HPDE6-E6E7 (cell line): ENCODE results near the gene ENO4.

Source experiments
- DNase-seq: peaks from one replicate; pipeline ENCODE4 v3.0.0; 2011; ENCODE audit warnings: missing footprints; ENCODE audit errors: extremely low spot score

ENO4 gene, protein sequence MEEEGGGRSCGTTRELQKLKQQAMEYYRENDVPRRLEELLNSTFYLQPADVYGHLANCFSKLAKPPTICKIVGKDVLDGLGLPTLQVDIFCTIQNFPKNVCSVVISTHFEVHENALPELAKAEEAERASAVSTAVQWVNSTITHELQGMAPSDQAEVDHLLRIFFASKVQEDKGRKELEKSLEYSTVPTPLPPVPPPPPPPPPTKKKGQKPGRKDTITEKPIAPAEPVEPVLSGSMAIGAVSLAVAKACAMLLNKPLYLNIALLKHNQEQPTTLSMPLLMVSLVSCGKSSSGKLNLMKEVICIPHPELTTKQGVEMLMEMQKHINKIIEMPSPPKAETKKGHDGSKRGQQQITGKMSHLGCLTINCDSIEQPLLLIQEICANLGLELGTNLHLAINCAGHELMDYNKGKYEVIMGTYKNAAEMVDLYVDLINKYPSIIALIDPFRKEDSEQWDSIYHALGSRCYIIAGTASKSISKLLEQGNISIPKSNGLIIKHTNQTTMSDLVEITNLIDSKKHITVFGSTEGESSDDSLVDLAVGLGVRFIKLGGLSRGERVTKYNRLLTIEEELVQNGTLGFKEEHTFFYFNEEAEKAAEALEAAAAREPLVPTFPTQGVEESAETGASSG

DNA sequence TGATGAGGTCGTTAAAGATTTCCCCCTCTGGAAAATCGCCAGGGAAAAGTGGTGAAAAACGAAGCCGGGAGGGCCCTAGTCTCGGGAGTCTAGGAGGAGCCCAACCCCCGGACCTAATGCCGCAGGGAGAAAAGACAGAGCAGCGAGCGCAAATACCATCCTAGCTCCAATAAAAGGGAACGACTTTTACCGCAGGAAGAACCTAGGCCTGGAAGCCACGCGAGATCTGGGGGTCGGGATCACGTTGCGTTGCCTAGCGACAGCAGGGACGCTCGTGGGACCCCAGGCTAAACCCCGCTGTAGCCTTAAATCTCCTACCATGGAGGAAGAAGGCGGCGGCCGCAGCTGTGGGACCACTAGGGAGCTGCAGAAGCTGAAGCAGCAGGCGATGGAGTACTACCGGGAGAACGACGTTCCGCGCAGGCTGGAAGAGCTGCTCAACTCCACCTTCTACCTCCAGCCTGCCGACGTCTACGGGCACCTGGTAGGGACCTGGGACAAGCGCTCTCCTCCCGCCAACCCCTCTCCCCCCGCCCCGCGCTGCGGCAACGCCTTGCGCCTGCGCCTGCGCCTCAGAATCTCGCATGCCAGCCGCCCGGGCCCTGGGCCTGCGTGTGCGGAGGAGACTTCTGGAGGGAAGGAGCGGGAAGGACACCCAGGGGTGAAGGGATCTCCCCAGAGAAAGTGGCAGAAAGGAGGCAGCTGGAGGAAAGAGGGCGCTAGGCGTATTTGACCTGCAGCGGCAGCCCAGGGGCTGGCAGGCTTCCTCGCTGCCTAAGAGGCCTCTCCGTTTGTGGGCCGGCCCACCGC is at the start of gene ENO4:
TSS of gene ENO4 (plus strand) at position 252 of the 810 bp plus-strand sequence. CDS start at position 320, 68 bp downstream.
- peak; percentile 79 for DNase-seq

DNA sequence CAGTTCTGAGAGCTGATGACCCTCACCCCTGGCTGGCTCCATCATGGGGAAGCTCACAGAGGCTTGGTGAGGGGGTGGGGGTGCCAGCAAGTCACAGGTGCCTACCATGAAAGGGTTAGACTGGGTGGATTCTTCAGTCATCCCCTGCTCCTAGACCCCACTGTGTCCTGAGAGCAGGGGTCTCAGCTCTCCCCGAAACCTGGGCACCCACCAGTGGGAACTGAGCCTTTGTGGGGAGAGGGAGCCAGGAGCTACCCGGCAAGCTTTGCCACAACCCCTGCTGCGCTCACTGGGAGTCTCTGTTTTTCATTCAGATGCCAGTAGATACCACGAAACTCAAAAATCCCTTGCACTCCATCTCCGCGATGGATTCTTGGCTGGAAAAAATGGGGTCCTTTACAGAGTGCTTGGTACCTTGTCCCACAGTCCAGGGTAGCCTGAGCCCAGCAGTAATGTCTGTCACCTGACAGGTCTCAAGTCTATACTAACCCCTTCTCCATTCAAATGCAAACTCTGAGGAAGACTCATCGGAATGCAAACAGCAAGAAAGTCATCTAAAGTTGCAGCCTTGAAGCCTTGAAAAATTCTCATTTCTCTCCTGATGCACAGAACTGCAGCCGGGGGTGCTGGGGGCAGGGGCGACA is 48.9 kb upstream of the ENO4 start:
- DNase-seq: no peak

DNA sequence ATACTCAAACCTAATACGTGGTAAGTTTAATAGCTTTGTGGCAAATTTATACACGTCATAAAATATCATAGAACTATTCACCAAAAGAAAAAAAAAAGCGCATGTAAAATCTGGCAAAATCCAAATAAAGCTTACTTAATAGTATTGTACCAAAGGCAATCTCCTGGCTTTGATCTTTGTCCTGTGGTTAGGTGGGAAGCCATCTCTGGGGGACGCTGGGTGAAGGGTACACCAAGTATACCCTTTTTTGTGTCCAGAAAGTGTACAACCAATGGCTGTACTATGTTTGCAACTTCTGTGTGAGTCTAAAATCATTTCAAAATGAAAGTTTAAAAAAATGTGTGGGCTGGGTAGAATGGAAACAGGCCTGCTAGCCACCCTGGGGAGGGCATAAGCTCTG is 47.6 kb upstream of the ENO4 start:
- DNase-seq: no peak

DNA sequence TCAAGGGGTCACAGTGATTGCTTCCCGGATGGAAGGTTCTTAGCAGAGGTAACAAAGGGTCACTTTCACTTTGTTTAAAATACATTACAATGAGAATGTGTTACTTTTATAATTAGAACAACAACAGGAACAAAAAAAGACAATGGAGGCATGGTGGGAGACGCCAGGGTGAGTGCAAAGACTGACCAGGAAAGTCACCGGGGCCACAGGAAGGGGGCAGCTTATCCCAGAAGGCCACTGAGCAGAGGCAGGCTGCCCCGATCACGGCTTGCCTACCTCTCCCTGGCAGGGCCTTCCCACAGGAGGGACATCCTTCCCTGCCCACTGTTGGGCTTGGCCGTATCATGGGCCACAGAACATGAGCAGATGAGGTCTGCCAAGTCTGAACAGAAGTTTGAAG is 46.8 kb upstream of the ENO4 start:
- DNase-seq: no peak

DNA sequence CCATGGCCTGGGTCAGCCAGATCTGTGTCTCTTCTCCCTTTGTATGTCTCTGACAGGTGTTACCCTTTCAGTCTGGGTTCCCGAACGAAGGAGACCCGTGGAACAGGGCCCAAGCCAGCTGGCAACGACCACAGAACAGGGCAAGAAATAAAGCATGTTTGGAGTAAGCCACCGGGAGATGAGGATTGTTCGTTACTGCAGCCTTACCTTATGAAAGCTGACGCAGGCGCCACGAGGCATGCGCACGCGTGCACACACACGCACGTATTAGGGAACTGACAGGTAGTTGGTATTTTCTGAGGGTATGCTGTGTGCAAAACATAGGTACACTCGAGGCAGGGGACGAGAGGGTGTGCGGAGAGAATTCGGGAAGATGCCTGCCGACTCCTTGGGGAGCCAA is 46.4 kb upstream of the ENO4 start:
- no peak for DNase-seq

DNA sequence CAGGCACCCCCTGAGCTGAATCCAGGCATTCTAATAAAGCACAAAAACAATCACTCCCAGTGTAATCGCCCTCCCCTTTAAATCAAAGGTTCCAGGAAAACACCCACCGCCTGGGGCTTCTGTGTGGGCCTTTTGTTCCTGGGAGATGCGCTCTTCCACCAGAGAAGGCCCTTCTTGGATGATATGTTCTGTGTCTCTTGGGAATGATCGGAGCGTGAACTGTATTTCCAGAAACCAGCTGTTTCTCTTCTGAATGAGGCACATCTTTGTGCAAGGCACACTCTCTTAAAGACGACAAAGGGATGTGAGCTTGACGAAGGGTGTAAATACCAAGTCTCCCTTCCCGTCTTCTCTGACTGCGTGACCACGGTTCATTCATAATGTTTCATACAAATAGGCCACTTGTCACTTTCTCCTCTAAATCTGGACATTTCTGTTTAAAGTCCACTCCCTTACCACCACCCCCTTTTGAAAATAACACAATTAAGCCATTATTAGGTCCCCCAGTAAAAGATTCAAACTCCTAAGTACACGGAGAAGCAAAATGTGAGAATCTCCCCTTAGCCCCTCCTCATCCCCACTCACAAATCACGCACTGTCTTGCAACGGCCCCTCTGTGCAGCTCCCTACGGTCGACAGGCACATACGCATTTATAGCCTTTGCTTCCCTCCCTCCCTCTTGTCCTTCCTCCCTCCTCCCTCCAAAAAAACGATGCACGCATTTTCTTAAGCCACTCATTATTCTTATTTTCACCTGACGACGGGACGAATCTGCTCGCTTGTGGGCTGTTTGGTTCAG is 45.6 kb upstream of the ENO4 start:
- DNase-seq: no peak

DNA sequence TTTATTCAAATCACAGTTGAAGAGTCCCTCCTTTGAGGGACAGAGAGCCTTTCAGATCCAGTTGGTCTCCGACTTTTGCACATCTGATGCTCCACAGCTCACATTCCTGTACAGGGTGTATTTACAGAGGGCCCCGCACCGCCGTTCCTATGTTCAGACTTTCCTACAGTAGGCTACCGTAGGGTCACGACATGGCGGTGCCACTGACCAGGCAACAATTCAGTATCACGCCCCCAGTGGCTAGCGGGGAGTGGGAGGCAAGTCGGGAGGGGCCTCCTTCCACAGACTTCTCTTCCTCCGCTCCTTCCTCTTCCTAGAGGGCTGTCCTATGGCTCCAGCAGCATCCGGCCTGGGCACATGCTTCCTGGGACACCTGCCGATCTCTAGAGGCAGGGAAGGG is 40.6 kb upstream of the ENO4 start:
- DNase-seq: no peak

DNA sequence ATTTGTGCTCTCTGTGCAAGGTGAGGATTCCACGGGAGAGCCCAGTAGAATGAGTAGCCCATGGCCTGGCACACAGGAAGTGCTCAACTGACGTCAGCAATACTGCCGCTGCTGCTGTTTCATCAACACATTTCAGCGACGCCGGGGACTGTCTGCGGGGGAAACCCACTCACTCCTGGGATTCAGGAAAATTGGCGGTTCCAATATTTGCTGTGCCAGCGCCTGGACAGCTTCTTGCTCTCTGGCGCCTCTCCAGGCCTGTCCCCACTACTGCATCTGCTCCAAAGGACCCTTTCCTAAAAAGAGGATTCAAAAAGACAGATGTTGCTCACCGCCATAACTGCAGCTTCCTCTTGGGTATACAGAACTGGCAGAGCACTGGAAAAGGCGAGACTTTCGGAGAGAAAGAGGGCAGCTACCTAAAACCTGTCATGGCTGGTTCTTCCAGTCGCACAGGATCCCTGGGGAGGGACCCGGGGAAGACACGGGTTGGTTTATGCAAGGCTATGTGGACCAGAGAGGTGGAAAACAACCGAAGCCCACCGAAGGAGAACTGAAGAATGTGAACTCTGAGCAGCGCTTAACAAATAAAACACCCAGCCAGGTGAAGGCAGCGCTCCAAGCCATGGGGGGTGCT is 39.7 kb upstream of the ENO4 start:
- DNase-seq: no peak

DNA sequence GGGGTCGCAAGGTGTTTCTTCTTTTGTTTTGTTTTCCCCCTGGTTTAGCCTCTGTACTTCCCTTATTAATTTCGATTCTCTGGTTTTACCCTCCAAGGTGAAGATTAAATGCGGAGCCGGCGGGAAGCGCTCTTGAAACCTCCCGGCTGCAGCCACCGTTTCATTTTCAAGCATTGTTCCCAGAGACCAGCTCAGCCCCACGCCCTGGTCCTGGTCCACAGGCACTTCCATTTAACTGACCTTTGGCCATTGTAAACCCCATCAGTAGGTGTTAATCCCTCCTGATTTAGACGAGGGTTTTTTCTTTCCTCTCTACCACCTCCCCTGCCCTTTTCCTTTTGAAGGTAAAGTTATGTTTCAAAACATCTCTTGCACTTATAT is 39.2 kb upstream of the ENO4 start:
- DNase-seq: no peak

DNA sequence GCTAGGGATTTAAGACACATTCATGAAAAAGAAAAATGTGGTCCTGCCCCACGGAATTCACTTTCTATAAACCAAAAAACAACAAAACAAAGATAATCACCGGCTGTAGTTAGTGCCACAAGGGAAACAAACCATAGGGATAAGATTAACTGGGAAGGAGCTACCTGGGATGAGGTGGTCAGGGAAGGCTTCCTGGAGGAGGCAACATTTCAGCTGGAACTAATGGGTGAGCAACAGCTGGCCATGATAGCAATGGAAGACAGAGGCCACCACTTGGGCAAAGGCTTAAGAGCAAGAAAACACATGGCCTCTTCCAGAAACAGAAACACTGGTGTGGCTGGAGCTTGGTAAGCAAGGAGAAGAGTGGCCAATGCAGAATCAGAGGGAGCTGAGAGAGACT is 38.4 kb upstream of the ENO4 start:
- DNase-seq: no peak

DNA sequence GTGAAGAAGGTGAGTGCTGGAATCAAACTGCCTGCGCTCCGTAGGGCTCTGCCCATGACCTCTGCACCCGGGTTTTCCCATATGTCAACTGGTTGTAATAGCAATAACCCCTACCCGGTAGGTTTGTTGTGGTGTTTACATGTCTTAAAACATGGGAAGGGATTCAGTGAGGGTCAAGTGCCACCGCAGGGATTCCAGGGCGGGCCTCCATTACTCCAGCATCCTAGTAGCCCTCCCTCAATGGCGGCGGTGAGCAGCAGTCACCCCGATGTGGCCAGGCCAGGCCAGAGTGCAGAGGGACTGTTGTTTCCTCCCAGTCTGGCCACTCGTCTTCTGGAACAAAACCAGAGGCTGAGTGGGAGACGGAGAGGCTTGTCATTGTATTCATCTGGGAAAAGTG is 37.6 kb upstream of the ENO4 start:
- no peak for DNase-seq

DNA sequence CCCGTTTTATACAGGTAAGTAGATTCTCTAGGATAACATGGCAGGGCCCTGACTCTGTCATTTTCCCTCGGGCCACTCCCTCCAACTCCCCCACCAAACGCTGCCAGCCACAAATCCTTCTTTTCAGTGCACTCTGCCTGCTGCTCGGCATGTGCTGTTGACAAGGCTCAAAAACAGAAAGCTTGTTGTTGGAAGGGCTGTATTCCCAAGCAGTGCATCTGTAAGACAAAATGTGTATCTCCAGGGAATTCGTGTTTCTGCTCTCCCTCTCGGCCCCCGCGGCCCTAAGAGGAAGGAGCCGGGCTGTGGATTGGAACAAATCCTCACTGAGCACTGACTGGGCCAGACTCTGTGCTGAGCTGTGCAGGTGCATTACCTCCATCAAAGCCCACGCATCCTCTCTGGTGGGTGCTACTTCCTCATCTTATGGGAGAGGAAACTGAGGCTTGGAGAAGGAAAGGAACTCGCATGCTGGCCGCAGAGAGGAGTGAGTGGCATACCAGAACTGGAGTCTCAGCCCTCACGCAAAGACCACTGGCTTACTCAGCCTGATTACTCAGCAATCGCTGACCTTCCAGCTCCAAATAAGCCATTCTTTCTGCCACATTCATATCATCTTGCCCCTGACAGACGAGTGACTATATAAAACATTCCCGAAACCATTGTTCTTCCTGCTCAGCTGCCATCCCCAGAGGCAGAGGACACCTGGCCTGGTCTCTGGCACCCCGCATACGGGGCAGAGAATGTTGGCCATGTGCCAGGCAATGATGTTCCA is 33.5 kb upstream of the ENO4 start:
- DNase-seq: no peak

DNA sequence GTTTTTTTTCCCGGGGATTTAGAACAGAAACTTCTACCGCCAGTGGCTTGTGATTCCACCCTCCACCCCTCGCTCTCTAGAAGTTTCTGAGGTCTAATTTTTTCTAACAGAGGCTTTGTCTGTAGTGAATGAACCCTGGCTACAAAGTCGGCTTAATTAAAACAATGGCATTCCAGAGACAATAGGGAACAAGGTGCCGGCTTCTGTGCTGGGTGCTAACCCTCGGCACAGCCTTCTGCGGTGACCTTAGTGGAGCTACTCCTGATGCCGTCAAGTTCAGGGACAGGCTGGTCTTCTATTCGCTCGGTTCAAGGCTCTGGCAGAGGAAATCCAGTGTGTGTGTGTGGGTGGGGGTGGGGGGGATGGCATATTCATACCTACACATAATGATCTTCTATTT is 32.1 kb upstream of the ENO4 start:
- no peak for DNase-seq

DNA sequence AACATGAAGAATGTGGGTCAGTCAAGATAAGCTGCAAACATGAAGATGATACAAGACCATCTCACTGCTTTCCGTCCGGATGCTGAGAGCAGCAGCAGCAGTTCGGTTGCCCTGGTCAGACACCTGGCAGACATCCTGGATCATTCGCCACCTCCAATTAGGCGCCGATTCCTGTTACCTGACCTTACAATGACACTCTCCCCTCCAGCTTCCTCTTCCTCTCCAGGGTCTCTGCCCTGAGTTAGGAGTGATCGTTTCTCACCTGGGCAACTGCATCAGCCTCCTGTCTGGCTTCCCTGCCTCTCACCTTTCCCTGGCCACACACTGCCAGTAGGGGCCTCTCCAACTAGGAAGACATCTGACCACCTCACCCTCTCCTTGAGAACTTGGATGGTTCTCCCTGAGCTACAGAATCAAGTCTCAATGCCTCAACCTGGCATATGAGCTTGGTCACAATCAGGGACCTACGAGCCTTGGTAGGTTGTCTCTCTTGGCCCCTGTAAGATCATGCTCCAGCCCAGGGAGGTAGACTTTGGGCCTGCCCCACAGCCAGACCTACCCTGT is 31.4 kb upstream of the ENO4 start:
- no peak for DNase-seq

DNA sequence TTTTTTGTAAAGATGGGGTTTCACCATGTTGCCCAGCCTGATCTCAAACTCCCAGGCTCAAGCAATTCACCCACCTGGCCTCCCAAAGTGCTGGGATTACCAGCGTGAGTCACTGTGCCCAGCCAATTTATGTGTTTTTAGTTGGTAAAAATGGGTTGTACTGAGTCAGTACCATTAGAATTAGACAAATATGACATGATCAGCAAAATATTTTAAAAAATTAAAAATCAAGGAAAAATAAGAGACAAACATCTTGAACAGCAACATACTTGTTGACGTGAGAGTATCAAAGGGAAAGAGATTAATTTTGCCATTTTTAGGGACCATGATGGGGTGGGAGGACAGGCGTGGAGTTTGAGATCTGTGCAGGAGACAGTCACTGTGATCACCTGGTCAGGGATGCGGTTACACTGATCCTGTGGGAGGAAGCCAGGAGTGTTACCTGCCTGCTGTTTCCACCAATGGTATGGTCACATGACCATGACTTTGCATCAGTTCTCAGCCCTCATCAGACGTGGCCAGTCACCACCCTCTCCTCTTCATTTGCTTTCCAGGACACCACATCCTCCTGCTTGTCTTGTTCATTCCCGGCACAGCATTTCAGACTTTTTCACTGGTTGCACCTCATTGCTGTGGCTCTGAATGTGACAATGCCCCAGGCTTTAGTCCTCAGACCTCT is 29.2 kb upstream of the ENO4 start:
- DNase-seq: no peak

DNA sequence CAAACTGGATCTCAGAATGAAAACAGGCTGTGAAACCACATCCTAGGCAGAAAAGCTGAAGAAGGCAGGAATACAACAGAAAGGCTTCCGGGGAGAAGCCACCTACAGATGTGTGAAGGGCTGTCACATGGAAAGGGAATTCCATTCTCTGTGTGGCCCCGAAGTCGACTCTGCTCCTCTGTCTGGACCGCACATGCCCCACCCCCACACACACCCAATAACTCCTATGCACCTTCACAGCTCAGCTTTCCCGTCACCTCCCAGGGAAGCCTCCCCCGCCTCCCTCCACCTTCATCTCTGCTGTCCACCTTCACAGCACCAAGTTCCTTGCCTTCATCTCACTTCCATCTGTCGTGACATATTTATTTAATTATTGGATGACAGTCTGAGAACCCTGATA is 23.4 kb upstream of the ENO4 start:
- DNase-seq: no peak

DNA sequence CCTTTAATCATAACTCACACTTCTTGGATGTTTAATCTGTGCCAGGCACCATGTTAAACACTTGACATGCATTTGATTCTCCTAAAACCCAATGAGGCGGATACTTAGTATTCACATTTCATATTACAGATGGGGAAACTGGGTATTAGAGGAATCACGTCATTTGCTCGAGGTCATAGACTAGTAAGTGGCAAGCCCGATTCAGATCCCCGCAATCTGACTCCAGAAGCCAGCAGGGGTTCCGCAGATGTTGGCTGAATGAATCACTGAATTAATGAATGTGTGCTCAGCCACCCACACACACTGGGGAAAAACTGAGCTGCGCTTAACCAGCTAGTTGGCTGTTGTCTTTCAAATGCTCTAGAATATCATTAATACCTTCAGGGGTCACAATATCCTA is 22.5 kb upstream of the ENO4 start:
- no peak for DNase-seq

DNA sequence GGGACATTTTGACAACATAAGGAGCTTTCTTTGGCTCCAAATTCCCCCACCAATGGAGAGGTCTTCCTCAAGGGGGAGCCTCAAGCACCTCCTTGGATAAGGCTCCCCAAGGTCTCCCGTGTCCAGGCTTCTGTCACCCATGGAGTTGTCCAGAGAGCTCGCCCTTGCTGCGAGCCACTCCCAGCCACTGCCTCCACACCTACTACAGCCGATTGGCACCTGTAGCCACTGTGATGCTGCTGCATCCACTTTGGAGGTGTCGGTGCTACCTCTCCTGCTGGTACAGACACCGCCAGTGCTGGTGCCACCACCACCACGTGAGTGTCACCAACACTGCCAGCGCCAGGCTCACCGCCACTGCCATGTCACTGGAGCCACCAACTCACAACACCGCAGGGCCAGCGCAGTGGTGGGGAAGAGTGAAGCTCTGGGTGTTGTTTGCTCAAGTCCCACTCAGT is 22.1 kb upstream of the ENO4 start:
- DNase-seq: no peak

DNA sequence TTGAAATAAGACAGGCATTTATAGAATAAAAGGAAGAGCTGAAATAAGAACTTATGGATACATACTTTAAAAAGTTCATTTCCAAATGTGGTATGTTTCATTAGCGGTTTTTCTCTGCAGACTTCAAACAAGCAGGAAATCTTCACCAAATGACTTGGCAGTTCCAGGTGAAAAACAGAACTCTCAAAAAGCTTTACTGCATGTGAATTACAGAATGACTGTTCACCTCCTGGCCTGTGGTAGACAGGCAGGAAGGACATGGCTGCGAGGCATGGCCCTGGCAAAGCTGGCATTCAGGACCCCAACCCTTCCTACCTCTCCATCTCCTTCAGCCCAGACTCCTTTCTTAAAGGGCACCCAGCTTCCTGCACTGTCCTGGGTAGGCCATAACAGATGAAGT is 21.2 kb upstream of the ENO4 start:
- no peak for DNase-seq
